Spleen (tissue), 11 donors: Measurements from ENCODE around the gene MIPEP. TPM values are rescaled to one million over a fixed set of nuclear protein-coding genes. Genes with fewer than 3 reads are reported as not detected.

Experiments used
- DNase-seq: peaks from one replicate; pipeline ENCODE4 v3.0.0-alpha.2; 2020
- H3K27ac ChIP-seq, 8 donors: fragments of 200-600 bp; sonication (generic) in 7 of 8; 1 replicate in 4 of 8; 2 replicates in 4 of 8; pipeline versions ENCODE4 v1.5.0 to v1.8.0; 2016 to 2021; ENCODE audit warnings: inconsistent platforms in 4 of 8, mild to moderate bottlenecking in 4 of 8, moderate library complexity in 1 of 8
- H3K27me3 ChIP-seq, 7 donors: fragments of 200-600 bp; sonication (generic) in 6 of 7; replicated peaks in 1 of 7; 1 replicate in 4 of 7; 2 replicates in 3 of 7; pipeline versions ENCODE4 v1.5.0 to v1.8.0; 2016 to 2021; ENCODE audit warnings: inconsistent platforms in 3 of 7, mild to moderate bottlenecking in 1 of 7
- H3K36me3 ChIP-seq, 6 donors: fragments of 200-600 bp; sonication (generic) in 5 of 6; 1 replicate in 4 of 6; 2 replicates in 2 of 6; pipeline versions ENCODE4 v1.5.0 to v1.8.0; 2016 to 2021; ENCODE audit warnings: inconsistent platforms in 2 of 6
- H3K4me1 ChIP-seq, 6 donors: fragments of 200-600 bp; sonication (generic) in 5 of 6; 1 replicate in 3 of 6; 2 replicates in 3 of 6; pipeline versions ENCODE4 v1.5.0 to v1.8.0; 2016 to 2021; ENCODE audit warnings: inconsistent platforms in 3 of 6
- H3K4me3 ChIP-seq, 8 donors: fragments of 200-600 bp; sonication (generic) in 7 of 8; 1 replicate in 4 of 8; 2 replicates in 4 of 8; pipeline versions ENCODE4 v1.5.0 to v1.8.0; 2016 to 2021; ENCODE audit warnings: inconsistent platforms in 4 of 8, mild to moderate bottlenecking in 4 of 8, moderate library complexity in 2 of 8
- H3K9me3 ChIP-seq, 8 donors: fragments of 200-600 bp; sonication (generic) in 7 of 8; 1 replicate in 4 of 8; 2 replicates in 4 of 8; pipeline versions ENCODE4 v1.5.0 to v1.8.0; 2016 to 2021; ENCODE audit warnings: inconsistent platforms in 4 of 8
- POLR2A ChIP-seq, 3 donors: fragments of 450-650 bp; IDR thresholded peaks; one replicate each; pipeline ENCODE4 v1.5.1; 2017; ENCODE audit warnings: antibody characterized with exemption in 3 of 3, mild to moderate bottlenecking in 1 of 3
- POLR2AphosphoS5 ChIP-seq, 3 donors: sonication (generic); formaldehyde crosslinking; IDR thresholded peaks; one replicate each; pipeline ENCODE4 v1.5.1; 2017; ENCODE audit warnings: antibody characterized with exemption in 3 of 3
- WGBS, 5 donors: extraction: QIAGEN DNeasy Blood & Tissue Kit in 3 of 5; methylation state at CpG; one replicate each; pipeline versions ENCODE4 v1.1.5 to v1.1.7; 2013 to 2018; 5-methylcytosine and 5-hydroxymethylcytosine counted together
- intact Hi-C: fragments of 100-400 bp; cut with DNase I; formaldehyde crosslinking; loops from one replicate; pipeline ENCODE4 v1.15.0; 2023; ENCODE audit warnings: low total_unique reads
- polyA plus RNA-seq, 3 donors: library from polyadenylated mRNA; stranded (reverse); fragments of 200-250 nt; gene quantifications; one replicate each; pipeline ENCODE4 v1.2.1, GENCODE V29; 2013
- total RNA-seq, 7 donors: library from RNA; depleted of rRNA in 3 of 7; stranded (reverse); fragments of >200 nt in 3 of 7; fragmentation: NEBNext Ultra II Directional in 4 of 7; extraction: Animal tissue kit (Norgen Biotek cat#: 25700) in 4 of 7; gene quantifications; one replicate each; pipeline versions ENCODE4 v1.1.0 to v1.2.1, GENCODE V29; 2016 to 2021
- TF ChIP-seq, protein P1 (sequence below), 11 experiments: fragments of 200-600 bp in 7 of 11; fragments of 450-650 bp in 4 of 11; sonication (generic) in 4 of 11; IDR thresholded peaks in 8 of 11; conservative IDR thresholded peaks in 3 of 11; 1 replicate in 7 of 11; 2 replicates in 4 of 11; pipeline versions ENCODE4 v1.4.0 to v1.8.0; 2016 to 2021; ENCODE audit warnings: antibody characterized with exemption in 11 of 11, inconsistent platforms in 4 of 11, mild to moderate bottlenecking in 1 of 11
- donor health status: healthy with polysubstance abuse.
- donor health status: DM: no; HTN: no; CAD: no; lungs with moderate emphysema.
- donor health status: DM: no; HTN: no; CAD: no.
- donor health status: Bipolar disorder and iron deficiency.
- donor health status: healthy.
- donor health status: DM: no; HTN: no; CAD: no.
- donor health status: DM: yes; HTN: yes; CAD: no.

The MIPEP gene
- total and polyA plus RNA-seq, 10 donors = 7.2 to 16.3 (median 10.8) TPM

DNA sequence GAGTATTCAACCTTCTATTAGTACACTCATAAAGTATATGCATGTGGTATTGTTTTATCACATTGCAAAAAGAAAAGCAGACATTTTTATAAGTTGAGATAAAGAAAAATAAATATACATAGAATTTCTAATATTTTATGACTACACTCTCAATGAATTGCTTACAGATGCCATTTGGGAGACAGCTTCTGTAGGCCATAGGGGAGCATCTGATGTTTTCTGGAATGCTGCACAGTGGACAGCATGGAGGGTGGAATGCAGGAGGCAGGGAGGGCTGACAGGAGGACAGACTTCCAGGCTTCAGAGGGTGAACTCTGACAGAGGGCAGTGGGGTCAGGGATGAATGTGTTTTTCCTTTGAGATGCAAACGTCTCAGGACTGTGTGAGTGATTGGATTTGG is 45.8 kb downstream of the MIPEP start:
- no peak for TF ChIP-seq POLR2A (IDR thresholded peaks at IDR 0.05)
- 58 to 85% (median 76%) methylated on average over 1 of the region's 1 CpG for WGBS, 5 donors
- H3K27me3 ChIP-seq = no peaks in the 10 kb centered on the region
- H3K9me3 ChIP-seq = no peaks in the 10 kb centered on the region
- no peak overlapping the region for H3K27ac ChIP-seq
- H3K4me3 ChIP-seq = no peak overlapping the region
- intact Hi-C loops = no loop called here
- H3K36me3 ChIP-seq = peaks cover 0 to 34% (median 7%) of the 10 kb centered on the region in 6 donors
- peaks cover 0 to 31% (median 6%) of the 10 kb centered on the region in 6 donors for H3K4me1 ChIP-seq
- DNase-seq = no peak

DNA sequence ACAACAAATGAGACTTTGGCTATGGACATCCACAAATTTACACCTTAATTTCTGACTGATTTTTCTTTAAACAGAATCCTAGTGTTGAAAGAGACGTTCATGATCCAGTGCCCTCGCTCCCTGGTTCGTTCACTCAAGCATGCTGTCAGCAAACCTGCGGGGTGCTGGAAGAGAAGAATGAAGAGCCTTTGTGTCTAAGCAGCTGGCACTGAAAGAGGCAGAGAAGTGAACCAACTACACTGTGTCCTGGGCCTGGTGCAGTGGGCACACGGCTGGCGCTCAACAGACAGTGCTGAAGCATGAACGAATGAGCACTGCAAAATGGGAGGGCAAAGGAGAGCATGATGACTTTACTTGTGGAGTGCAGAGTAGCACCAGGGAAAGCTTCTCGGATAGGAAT is 46.8 kb downstream of the MIPEP start:
- TF ChIP-seq, protein P1, sequence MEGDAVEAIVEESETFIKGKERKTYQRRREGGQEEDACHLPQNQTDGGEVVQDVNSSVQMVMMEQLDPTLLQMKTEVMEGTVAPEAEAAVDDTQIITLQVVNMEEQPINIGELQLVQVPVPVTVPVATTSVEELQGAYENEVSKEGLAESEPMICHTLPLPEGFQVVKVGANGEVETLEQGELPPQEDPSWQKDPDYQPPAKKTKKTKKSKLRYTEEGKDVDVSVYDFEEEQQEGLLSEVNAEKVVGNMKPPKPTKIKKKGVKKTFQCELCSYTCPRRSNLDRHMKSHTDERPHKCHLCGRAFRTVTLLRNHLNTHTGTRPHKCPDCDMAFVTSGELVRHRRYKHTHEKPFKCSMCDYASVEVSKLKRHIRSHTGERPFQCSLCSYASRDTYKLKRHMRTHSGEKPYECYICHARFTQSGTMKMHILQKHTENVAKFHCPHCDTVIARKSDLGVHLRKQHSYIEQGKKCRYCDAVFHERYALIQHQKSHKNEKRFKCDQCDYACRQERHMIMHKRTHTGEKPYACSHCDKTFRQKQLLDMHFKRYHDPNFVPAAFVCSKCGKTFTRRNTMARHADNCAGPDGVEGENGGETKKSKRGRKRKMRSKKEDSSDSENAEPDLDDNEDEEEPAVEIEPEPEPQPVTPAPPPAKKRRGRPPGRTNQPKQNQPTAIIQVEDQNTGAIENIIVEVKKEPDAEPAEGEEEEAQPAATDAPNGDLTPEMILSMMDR (IDR thresholded peaks at IDR 0.05 in 8 of 11, conservative IDR thresholded peaks at IDR 0.05 in 3 of 11) = no peak
- TF ChIP-seq POLR2A (IDR thresholded peaks at IDR 0.05) (no peak), POLR2AphosphoS5 (IDR thresholded peaks at IDR 0.05) (no peak)
- no peaks in the 10 kb centered on the region for H3K27me3 ChIP-seq
- DNase-seq = no peak
- H3K4me3 ChIP-seq = no peak overlapping the region
- peaks cover 0 to 42% (median 8%) of the 10 kb centered on the region in 6 donors for H3K36me3 ChIP-seq
- no peak overlapping the region for H3K27ac ChIP-seq
- WGBS, 5 donors = 93 to 96% (median 94%) methylated on average over 8 of the region's 8 CpGs
- H3K4me1 ChIP-seq = peaks cover 0 to 21% (median 5%) of the 10 kb centered on the region in 6 donors
- intact Hi-C loops = no loop called here
- H3K9me3 ChIP-seq = no peaks in the 10 kb centered on the region

DNA sequence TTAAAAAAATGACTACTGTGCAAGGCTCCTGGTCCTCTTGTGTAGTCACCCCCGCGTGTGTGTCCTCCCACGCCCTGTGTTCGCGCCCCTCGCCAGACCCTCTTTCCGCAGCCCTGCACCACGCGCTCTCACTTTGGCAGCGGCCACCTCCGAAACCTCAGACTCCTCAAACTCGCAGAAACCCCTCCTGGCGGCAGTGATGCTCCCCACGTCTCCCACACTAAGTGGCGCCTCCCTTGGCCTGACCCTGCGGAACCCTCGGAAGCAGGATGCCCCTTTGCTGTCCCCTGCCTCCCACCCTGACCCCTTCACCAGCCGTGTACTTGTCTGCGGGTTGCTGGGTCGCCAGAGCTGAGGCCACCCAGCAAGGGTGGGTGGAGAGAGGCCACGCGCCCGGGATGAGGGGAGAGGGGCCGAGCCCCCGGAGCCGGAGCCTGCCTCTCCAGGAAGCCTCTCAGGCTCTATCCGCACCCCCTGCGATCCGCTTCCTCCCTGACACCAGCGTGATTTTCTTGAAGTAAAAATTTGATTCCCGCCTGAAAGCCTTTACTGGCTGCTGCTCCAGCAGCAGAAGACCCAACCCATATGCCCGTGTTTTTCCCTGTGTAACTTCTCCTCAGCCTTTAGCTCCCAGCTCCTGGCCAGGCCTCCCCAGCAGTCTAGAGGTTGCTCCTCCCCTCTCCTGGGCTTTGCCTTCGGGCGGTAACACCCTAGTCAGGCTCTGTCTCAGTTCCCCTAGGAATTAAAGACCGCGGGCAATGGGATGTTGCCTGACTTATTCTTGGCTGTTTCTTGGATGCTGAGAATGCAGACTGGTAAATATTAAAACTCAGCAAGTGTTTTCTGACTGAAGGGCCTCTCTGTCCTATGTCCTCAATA is 55.2 kb downstream of the MIPEP start:
- H3K4me1 ChIP-seq = no peaks in the 10 kb centered on the region
- WGBS, 5 donors = 92 to 95% (median 95%) methylated on average over 31 to 36 of the region's 36 CpGs
- no peaks in the 10 kb centered on the region for H3K27me3 ChIP-seq
- H3K4me3 ChIP-seq = no peak overlapping the region
- TF ChIP-seq, protein P1 (IDR thresholded peaks at IDR 0.05 in 8 of 11, conservative IDR thresholded peaks at IDR 0.05 in 3 of 11) = no peak
- no peak for TF ChIP-seq POLR2A (IDR thresholded peaks at IDR 0.05)
- no peak for TF ChIP-seq POLR2AphosphoS5 (IDR thresholded peaks at IDR 0.05)
- no peak overlapping the region for H3K27ac ChIP-seq
- intact Hi-C loops = no loop called here
- no peaks in the 10 kb centered on the region for H3K9me3 ChIP-seq
- peaks cover 0 to 45% (median 7%) of the 10 kb centered on the region in 6 donors for H3K36me3 ChIP-seq
- DNase-seq = no peak

DNA sequence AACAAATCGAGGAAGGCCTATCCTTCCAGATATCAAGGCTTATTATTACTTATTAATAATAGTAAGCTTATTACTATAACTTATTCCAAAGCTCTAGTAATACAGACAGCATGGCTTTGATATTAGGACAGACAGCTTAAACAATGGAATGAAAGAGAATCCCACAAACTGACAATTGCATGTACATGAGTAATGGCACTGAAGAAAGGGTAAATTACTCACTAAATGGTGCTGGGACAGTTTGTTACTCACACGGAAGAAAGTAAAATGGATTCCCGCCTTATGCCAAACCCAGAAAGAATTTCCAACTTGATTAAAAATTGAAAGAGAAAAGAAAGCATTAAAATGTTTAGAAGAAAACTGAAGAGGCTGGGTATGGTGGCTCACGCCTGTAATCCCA is 60.3 kb downstream of the MIPEP start:
- H3K36me3 ChIP-seq = peaks cover 0 to 21% (median under 1%) of the 10 kb centered on the region in 6 donors
- intact Hi-C loops = no loop called here
- TF ChIP-seq POLR2A (IDR thresholded peaks at IDR 0.05) = no peak
- TF ChIP-seq POLR2AphosphoS5 (IDR thresholded peaks at IDR 0.05) = no peak
- TF ChIP-seq, protein P1 (IDR thresholded peaks at IDR 0.05 in 8 of 11, conservative IDR thresholded peaks at IDR 0.05 in 3 of 11) = no peak
- H3K9me3 ChIP-seq = peaks cover 0 to 11% (median 3%) of the 10 kb centered on the region in 8 donors
- H3K4me3 ChIP-seq = no peak overlapping the region
- WGBS, 5 donors = 79 to 96% (median 87%) methylated on average over 4 of the region's 4 CpGs
- no peaks in the 10 kb centered on the region for H3K4me1 ChIP-seq
- H3K27me3 ChIP-seq = no peaks in the 10 kb centered on the region
- DNase-seq = no peak
- H3K27ac ChIP-seq = no peak overlapping the region
